ENCODE measurements around the gene CTNNBIP1. TPM values are rescaled to one million over a fixed set of nuclear protein-coding genes. Genes with fewer than 3 reads are reported as not detected.

The CTNNBIP1 gene
- total and polyA plus RNA-seq, 3 donors from 2014 or later = 45.3 to 60.8 (median 48.1) TPM

DNA sequence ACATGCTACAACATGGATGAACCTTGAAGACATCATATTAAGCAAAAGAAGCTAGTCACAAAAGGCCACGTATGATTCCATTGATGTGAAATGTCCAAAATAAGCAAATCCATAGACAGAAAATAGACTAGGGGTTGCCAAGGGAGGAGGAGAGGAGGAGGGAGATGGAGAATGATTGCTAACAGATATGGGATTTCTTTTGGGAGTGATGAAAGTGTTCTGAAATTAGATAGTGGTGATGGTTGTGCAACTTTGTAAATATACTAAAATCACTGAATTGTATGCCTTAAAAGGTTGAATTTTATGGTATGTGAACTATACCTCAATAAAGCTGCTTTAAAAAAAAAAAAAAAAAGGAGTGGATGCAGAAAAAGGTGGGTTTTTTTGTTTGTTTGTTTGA, 93.9 kb downstream of the CTNNBIP1 start:
- Histone ChIP-seq H3K27ac (no peak overlapping the region), H3K27me3 (no peaks in the 10 kb centered on the region), H3K4me3 (no peak overlapping the region), H3K36me3 (ENCODE audit: low read depth, missing control alignments) (no peaks in the 10 kb centered on the region), H3K4me1 (no peaks in the 10 kb centered on the region), H3K9me3 (no peaks in the 10 kb centered on the region)
- TF ChIP-seq, protein P1, sequence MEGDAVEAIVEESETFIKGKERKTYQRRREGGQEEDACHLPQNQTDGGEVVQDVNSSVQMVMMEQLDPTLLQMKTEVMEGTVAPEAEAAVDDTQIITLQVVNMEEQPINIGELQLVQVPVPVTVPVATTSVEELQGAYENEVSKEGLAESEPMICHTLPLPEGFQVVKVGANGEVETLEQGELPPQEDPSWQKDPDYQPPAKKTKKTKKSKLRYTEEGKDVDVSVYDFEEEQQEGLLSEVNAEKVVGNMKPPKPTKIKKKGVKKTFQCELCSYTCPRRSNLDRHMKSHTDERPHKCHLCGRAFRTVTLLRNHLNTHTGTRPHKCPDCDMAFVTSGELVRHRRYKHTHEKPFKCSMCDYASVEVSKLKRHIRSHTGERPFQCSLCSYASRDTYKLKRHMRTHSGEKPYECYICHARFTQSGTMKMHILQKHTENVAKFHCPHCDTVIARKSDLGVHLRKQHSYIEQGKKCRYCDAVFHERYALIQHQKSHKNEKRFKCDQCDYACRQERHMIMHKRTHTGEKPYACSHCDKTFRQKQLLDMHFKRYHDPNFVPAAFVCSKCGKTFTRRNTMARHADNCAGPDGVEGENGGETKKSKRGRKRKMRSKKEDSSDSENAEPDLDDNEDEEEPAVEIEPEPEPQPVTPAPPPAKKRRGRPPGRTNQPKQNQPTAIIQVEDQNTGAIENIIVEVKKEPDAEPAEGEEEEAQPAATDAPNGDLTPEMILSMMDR (IDR thresholded peaks at IDR 0.05) = no peak
- no peak for TF ChIP-seq POLR2A (IDR thresholded peaks at IDR 0.05)
- 73 to 82% methylated on average over 1 of the region's 1 CpG for WGBS, 2 donors
- DNase-seq = no peak
- intact Hi-C loops (cut with DNase I; ENCODE audit: low total_unique reads) = no loop called here

DNA sequence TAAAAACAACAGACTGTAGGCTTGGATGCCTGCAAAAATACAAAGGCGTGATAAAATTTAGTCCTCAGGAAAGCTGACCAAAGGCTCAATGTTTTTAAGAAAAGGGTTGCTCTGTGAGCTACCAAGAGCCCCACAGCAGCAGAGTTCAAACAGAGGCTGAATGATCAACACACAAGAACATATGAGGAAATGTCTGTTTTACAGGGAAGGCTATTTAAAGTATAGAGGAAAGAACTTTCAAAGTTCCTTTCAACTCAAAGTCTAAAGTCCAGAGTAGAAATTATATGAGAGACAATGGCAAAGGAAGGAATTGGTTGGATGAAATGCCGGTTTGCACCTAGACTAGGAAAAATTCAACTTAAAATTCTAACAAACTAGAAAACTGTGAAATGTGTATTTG, 94.9 kb downstream of the CTNNBIP1 start:
- Histone ChIP-seq H3K4me3 (no peak overlapping the region), H3K36me3 (ENCODE audit: low read depth, missing control alignments) (no peaks in the 10 kb centered on the region), H3K27me3 (no peaks in the 10 kb centered on the region), H3K27ac (no peak overlapping the region), H3K4me1 (no peaks in the 10 kb centered on the region), H3K9me3 (no peaks in the 10 kb centered on the region)
- DNase-seq = no peak
- WGBS, 2 donors = 91 to 93% methylated on average over 2 of the region's 2 CpGs
- TF ChIP-seq, protein P1 (IDR thresholded peaks at IDR 0.05) = no peak
- no peak for TF ChIP-seq POLR2A (IDR thresholded peaks at IDR 0.05)
- intact Hi-C loops (cut with DNase I; ENCODE audit: low total_unique reads) = no loop called here

DNA sequence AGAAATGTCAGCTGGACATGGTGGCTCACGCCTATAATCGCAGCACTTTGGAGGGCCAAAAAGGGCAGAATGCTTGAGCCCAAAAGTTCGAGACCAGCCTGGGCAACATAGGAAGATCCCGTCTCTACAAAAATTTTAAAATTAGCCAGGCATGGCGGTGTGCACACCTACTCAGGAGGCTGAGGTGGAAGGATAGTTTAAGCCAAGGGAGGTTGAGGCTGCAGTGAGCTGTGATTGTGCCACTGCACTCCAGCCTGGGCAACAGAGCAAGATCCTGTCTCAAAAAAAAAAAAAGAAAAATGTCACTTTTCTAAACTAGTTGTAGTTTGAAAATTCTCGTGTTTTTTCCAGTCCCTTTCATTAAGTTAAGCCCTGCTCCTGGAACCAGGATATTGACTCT, 95.5 kb downstream of the CTNNBIP1 start:
- no peak for DNase-seq
- Histone ChIP-seq H3K36me3 (ENCODE audit: low read depth, missing control alignments) (no peaks in the 10 kb centered on the region), H3K9me3 (no peaks in the 10 kb centered on the region), H3K27ac (no peak overlapping the region), H3K27me3 (no peaks in the 10 kb centered on the region), H3K4me3 (no peak overlapping the region), H3K4me1 (no peaks in the 10 kb centered on the region)
- intact Hi-C loops (cut with DNase I; ENCODE audit: low total_unique reads) = no loop called here
- TF ChIP-seq, protein P1 (IDR thresholded peaks at IDR 0.05) = no peak
- no peak for TF ChIP-seq POLR2A (IDR thresholded peaks at IDR 0.05)
- WGBS, 2 donors = 92 to 96% methylated on average over 6 of the region's 6 CpGs

DNA sequence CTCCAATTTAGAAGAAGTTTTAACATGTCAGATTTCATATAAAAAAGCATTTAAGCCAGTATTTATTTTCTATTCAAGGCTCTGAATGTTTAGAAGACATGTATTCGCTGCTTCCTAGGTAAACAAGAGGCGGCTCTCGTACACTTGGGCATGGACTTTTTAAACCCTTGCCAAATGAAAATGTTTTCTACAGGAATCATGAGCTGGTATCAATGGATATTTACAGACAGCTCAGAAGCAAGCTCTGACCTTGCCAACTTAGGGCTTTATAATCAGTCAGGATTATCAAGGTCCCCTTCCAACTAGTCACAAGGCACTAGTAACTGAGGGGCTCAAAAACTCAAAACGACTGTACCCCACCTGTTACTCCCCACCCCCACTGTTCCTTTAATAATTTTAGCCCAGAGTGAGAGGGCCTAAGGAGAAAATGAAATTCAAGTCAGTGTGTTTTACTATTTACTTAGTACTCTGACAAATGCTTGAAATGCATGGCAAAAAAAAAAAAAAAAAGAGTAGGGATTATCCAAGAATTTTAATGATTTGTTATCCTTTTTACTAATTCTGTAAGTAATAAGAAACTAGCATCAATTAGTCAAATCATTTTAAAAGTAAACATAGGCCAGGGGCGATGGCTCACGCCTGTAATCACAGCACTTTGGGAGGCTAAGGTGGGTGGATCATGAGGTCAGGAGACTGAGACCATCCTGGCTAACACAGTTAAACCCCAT, 98.7 kb downstream of the CTNNBIP1 start:
- DNase-seq = no peak
- intact Hi-C loops (cut with DNase I; ENCODE audit: low total_unique reads) = no loop called here
- Histone ChIP-seq H3K27ac (no peak overlapping the region), H3K4me3 (no peak overlapping the region), H3K4me1 (no peaks in the 10 kb centered on the region), H3K36me3 (ENCODE audit: low read depth, missing control alignments) (no peaks in the 10 kb centered on the region), H3K9me3 (no peaks in the 10 kb centered on the region), H3K27me3 (no peaks in the 10 kb centered on the region)
- TF ChIP-seq, protein P1 (IDR thresholded peaks at IDR 0.05) = no peak
- no peak for TF ChIP-seq POLR2A (IDR thresholded peaks at IDR 0.05)
- 78 to 83% methylated on average over 6 of the region's 6 CpGs for WGBS, 2 donors

DNA sequence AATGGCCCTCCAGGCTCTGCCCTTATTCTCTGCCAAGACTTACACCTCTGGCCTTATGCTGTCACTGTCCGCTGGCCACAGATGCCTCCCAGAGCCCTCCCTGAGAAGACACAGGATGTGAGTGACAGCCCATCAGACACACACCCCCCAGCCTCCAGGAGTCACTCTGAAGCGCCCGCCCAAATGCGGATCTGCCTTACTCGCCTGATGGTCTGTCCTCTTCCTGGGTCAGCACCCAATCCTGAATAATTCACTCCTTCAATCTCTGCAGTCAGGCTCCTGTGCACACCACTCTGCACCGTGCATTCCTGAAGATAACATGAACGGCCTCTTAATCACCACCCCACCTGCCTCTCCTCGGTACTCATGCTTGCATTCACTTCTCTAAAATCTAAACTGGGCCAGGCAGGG, 101.0 kb downstream of the CTNNBIP1 start:
- Histone ChIP-seq H3K4me3 (no peak overlapping the region), H3K36me3 (ENCODE audit: low read depth, missing control alignments) (no peaks in the 10 kb centered on the region), H3K27me3 (no peaks in the 10 kb centered on the region), H3K27ac (no peak overlapping the region), H3K4me1 (no peaks in the 10 kb centered on the region), H3K9me3 (no peaks in the 10 kb centered on the region)
- no peak for DNase-seq
- intact Hi-C loops (cut with DNase I; ENCODE audit: low total_unique reads) = no loop called here
- no peak for TF ChIP-seq POLR2A (IDR thresholded peaks at IDR 0.05)
- TF ChIP-seq, protein P1 (IDR thresholded peaks at IDR 0.05) = no peak
- WGBS, 2 donors = 77 to 84% methylated on average over 8 of the region's 8 CpGs

Data from testis (tissue), 3 donors.